GM12878 (cell line): ENCODE measurements around the gene SNRPD3. TPM values are rescaled to one million over a fixed set of nuclear protein-coding genes. Genes with fewer than 3 reads are reported as not detected.
"Not testable (repeated sequence)": the region's sequence is repeated elsewhere in the genome, so short reads cannot be mapped to it uniquely, and the experiment has no call there.

ENCODE experiments used
- ATAC-seq: fragments of 200-7000 bp; cut with Tn5 transposase; 3 replicates; pipeline ENCODE4 v1.9.1; 2020; ENCODE audit warnings: mild to moderate bottlenecking, moderate library complexity
- BruUV-seq: library from RNA; stranded (reverse); fragments of 400-500 nt; replicated peaks from 2 replicates; lab custom pipeline; 2021; lab: Mats Ljungman, UMichigan
- CTCF ChIA-PET: fragments of 300-600 bp; sonication (Branson Sonifier 250); formaldehyde crosslinking; extraction: SDS; loops from one replicate; lab custom pipeline; 2021; ENCODE audit warnings: inconsistent platforms; lab: Yijun Ruan, JAX
- POLR2A ChIA-PET: fragments of 350-600 bp; formaldehyde crosslinking; extraction: SDS; loops from one replicate; lab custom pipeline; 2021; ENCODE audit warnings: inconsistent platforms; lab: Charles Lee
- RAD21 ChIA-PET: fragments of 300-600 bp; sonication (Branson Sonifier 250); formaldehyde crosslinking; loops from one replicate; lab custom pipeline; 2023; ENCODE audit warnings: antibody characterized with exemption; ENCODE audit not compliant: unreplicated experiment; lab: Charles Lee
- SMC1A ChIA-PET: fragments of 300-600 bp; sonication (Branson Sonifier 250); formaldehyde crosslinking; loops from one replicate; lab custom pipeline; 2023; ENCODE audit not compliant: unreplicated experiment, uncharacterized antibody; lab: Charles Lee
- DNase-seq: peaks from one replicate; pipeline ENCODE4 v3.0.0-alpha.2; 2011; ENCODE audit warnings: low read depth, low spot score
- FAIRE-seq: peaks from 3 replicates; lab custom pipeline; 2011; peaks lifted over from hg19 to GRCh38; lab: Jason Lieb, UNC
- H2AFZ ChIP-seq: 2 replicates; pipeline ENCODE4 v1.6.0; 2011; ENCODE audit warnings: low read depth, low read length, control low read depth; ENCODE audit not compliant: control insufficient read depth
- H3K27ac ChIP-seq: 2 replicates; pipeline ENCODE4 v1.5.1; 2011; ENCODE audit warnings: control low read depth; ENCODE audit not compliant: control insufficient read depth, insufficient read depth
- H3K27me3 ChIP-seq, 2 experiments: replicated peaks in 1 of 2; 2 replicates each; pipeline versions ENCODE4 v1.6.0 to v1.6.1; 2011; ENCODE audit warnings: low read length in 1 of 2; ENCODE audit not compliant: control insufficient read depth in 2 of 2, insufficient read depth in 2 of 2
- H3K36me3 ChIP-seq, 2 experiments: 2 replicates each; pipeline ENCODE4 v1.5.1; 2011; ENCODE audit warnings: low read length in 1 of 2; ENCODE audit not compliant: control insufficient read depth in 2 of 2, insufficient read depth in 2 of 2
- H3K4me1 ChIP-seq: 2 replicates; pipeline ENCODE4 v1.6.1; 2011; ENCODE audit warnings: mild to moderate bottlenecking, low read length, moderate library complexity, mixed read lengths; ENCODE audit not compliant: control insufficient read depth, insufficient read depth
- H3K4me2 ChIP-seq: 2 replicates; pipeline ENCODE4 v1.6.0; 2011; ENCODE audit warnings: control low read depth; ENCODE audit not compliant: control insufficient read depth, insufficient read depth
- H3K4me3 ChIP-seq: fragments of 200-600 bp; sonication (generic); 2 replicates; pipeline ENCODE4 v1.5.1; 2016
- H3K79me2 ChIP-seq: 2 replicates; pipeline ENCODE4 v1.6.0; 2011; ENCODE audit warnings: low read length; ENCODE audit not compliant: control insufficient read depth, insufficient read depth
- H3K9ac ChIP-seq: 2 replicates; pipeline ENCODE4 v1.8.0; 2011; ENCODE audit warnings: low read length, control low read depth, mixed read lengths; ENCODE audit not compliant: control insufficient read depth, insufficient read depth
- H3K9me3 ChIP-seq: replicated peaks from 3 replicates; pipeline ENCODE4 v1.5.1; 2011; ENCODE audit warnings: mild to moderate bottlenecking, low read length; ENCODE audit not compliant: control insufficient read depth, insufficient read depth
- H4K20me1 ChIP-seq: 2 replicates; pipeline ENCODE4 v1.6.0; 2011; ENCODE audit not compliant: control insufficient read depth, insufficient read depth
- ATF7 ChIP-seq: fragments of 450-650 bp; IDR thresholded peaks from 2 replicates; pipeline ENCODE4 v1.6.1; 2016; ENCODE audit warnings: low read depth, mild to moderate bottlenecking
- HDGF ChIP-seq: fragments of 450-650 bp; IDR thresholded peaks from 2 replicates; pipeline ENCODE4 v1.6.1; 2016; ENCODE audit warnings: antibody characterized with exemption
- NR2C1 ChIP-seq: fragments of 450-650 bp; IDR thresholded peaks from 2 replicates; pipeline ENCODE4 v1.6.1; 2017; ENCODE audit warnings: antibody characterized with exemption, mild to moderate bottlenecking, moderate library complexity
- POLR2A ChIP-seq: IDR thresholded peaks from 2 replicates; pipeline ENCODE4 v1.6.1; 2011; ENCODE audit warnings: low read depth, mild to moderate bottlenecking, low read length
- RAD51 ChIP-seq: fragments of 450-650 bp; IDR thresholded peaks from 2 replicates; pipeline ENCODE4 v1.6.1; 2016; ENCODE audit warnings: moderate library complexity, mild to moderate bottlenecking, inconsistent platforms
- WGBS: methylation state at CpG from one replicate; pipeline ENCODE4 v1.1.6; 2016; ENCODE audit warnings: low lambda C conversion rate; ENCODE audit not compliant: insufficient replicate concordance, insufficient coverage; ENCODE audit errors: missing lambda C conversion rate; 5-methylcytosine and 5-hydroxymethylcytosine counted together
- in situ Hi-C: fragments of 300-500 bp; cut with MboI; formaldehyde crosslinking; loops from 9 replicates; pipeline ENCODE4 v1.14.3; 2018; ENCODE audit warnings: mixed read lengths
- intact Hi-C: fragments of 100-400 bp; cut with micrococcal nuclease; formaldehyde crosslinking; loops from one replicate; pipeline ENCODE4 v1.14.2; 2022; ENCODE audit not compliant: unreplicated experiment
- polyA plus RNA-seq, 11 experiments: library from polyadenylated mRNA; depleted of rRNA in 4 of 11; unstranded in 6 of 11; stranded (reverse) in 5 of 11; fragments of >200 nt; fragmentation: Nextera tagmentation in 4 of 11; fragmentation: Illumina TruSeq in 1 of 11; extraction: Ambion mirVana in 4 of 11; extraction: Trizol in 1 of 11; gene quantifications; 1 replicate in 1 of 11; 2 replicates in 10 of 11; pipeline versions ENCODE4 v1.2.1 to v1.2.3, GENCODE V29; 2011 to 2016; ENCODE audit warnings: inconsistent platforms in 2 of 11, missing spikeins in 2 of 11, low read depth in 1 of 11
- total RNA-seq, 4 experiments: library from RNA; depleted of rRNA in 3 of 4; stranded (reverse); fragments of >200 nt in 3 of 4; fragmentation: Illumina TruSeq in 1 of 4; extraction: Trizol in 1 of 4; gene quantifications; 2 replicates each; pipeline versions ENCODE4 v1.2.1 to v1.2.3, GENCODE V29; 2013 to 2021
- TF ChIP-seq, protein P1 (sequence below): fragments of 450-650 bp; IDR thresholded peaks from 2 replicates; pipeline ENCODE4 v1.6.1; 2017; ENCODE audit warnings: low read depth, mild to moderate bottlenecking, moderate library complexity
- TF ChIP-seq, protein P2 (sequence below): fragments of 450-650 bp; IDR thresholded peaks from 2 replicates; pipeline ENCODE4 v1.6.1; 2016; ENCODE audit warnings: mild to moderate bottlenecking
- TF ChIP-seq, protein P3 (sequence below): IDR thresholded peaks from 2 replicates; pipeline ENCODE4 v1.6.1; 2011; ENCODE audit warnings: borderline replicate concordance, low read depth, mild to moderate bottlenecking, moderate library complexity, mixed read lengths, low read length; ENCODE audit not compliant: insufficient read depth; ENCODE audit errors: extremely low read length

The SNRPD3 gene
- total and polyA plus RNA-seq, 10 of the 15 experiments (the other 5 are each of a cell fraction or from before 2014, with no cell fraction given): 112 to 324 (median 242) TPM

DNA sequence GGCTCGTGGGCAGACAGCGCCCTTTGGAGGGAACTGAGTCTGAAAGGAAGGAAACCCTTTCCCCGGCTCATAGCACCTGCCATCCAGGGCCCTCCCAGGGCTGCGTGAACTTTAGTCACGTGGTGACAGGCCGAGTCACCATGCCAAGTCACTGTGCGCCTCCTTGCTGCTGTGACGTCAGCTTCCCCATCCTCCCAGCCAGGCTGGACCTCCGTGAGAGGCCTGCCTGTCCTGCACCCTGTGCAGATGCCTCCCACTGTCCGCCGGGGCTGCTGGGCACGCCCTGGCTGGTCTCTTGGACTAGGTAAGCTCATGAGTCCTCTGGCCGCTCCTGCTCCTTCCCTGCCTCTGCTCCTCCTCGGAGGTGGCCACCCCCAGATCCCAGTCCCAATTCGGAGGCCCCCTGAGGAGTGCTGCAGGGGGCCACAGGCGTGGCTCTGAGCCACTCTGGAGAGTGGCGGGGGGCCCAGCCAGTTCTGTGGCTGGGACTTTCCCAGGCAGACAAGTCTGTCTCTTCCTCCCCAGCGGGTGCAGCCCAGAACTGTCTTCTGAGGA is 51.7 kb downstream of the SNRPD3 start (continued):
- TF ChIP-seq RAD51: peak; percentile 69; the same call in 1 of the 2 replicates
- TF ChIP-seq POLR2A: peak; percentile 23; the same call in 1 of the 2 replicates
- TF ChIP-seq, protein P1, sequence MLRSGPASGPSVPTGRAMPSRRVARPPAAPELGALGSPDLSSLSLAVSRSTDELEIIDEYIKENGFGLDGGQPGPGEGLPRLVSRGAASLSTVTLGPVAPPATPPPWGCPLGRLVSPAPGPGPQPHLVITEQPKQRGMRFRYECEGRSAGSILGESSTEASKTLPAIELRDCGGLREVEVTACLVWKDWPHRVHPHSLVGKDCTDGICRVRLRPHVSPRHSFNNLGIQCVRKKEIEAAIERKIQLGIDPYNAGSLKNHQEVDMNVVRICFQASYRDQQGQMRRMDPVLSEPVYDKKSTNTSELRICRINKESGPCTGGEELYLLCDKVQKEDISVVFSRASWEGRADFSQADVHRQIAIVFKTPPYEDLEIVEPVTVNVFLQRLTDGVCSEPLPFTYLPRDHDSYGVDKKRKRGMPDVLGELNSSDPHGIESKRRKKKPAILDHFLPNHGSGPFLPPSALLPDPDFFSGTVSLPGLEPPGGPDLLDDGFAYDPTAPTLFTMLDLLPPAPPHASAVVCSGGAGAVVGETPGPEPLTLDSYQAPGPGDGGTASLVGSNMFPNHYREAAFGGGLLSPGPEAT: 0 out of 2 replicates have a peak, but pooled peaks have one; percentile 34
- peak; percentile 79; the same call in 1 of the 2 replicates for TF ChIP-seq HDGF
- 0 out of 2 replicates have a peak, but pooled peaks have one; percentile 18 for TF ChIP-seq NR2C1
- TF ChIP-seq, protein P2, sequence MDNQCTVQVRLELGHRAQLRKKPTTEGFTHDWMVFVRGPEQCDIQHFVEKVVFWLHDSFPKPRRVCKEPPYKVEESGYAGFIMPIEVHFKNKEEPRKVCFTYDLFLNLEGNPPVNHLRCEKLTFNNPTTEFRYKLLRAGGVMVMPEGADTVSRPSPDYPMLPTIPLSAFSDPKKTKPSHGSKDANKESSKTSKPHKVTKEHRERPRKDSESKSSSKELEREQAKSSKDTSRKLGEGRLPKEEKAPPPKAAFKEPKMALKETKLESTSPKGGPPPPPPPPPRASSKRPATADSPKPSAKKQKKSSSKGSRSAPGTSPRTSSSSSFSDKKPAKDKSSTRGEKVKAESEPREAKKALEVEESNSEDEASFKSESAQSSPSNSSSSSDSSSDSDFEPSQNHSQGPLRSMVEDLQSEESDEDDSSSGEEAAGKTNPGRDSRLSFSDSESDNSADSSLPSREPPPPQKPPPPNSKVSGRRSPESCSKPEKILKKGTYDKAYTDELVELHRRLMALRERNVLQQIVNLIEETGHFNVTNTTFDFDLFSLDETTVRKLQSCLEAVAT: peak; percentile 76
- TF ChIP-seq, protein P3, sequence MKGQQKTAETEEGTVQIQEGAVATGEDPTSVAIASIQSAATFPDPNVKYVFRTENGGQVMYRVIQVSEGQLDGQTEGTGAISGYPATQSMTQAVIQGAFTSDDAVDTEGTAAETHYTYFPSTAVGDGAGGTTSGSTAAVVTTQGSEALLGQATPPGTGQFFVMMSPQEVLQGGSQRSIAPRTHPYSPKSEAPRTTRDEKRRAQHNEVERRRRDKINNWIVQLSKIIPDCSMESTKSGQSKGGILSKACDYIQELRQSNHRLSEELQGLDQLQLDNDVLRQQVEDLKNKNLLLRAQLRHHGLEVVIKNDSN: peak; percentile 54
- peak; percentile 31; the same call in 1 of the 2 replicates for TF ChIP-seq ATF7

DNA sequence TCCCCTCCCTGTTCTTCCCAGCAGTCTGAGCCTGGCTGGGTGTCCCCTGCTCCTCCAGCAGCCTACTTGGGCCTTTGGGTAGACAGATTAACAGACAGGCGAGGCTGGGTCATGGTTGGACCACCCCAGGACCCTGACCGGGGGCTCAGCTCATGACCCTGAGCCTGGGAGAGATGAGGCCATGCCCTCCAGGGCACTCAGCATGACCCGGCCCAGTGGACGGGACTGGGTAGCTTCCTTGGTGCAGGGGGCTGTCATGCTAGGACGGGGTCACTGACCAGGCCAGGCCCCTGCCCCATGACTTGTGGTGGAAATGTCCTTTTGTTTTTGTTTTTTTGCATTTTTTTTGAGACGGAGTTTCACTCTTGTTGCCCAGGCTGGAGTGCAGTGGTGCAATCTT is 52.5 kb downstream of the SNRPD3 start:
- SMC1A ChIA-PET, H3K9me3 ChIP-seq, BruUV-seq, H3K27me3 ChIP-seq, H3K4me1 ChIP-seq, POLR2A ChIA-PET, FAIRE-seq, DNase-seq, H2AFZ ChIP-seq, intact Hi-C loops, H3K36me3 ChIP-seq, in situ Hi-C loops, H4K20me1 ChIP-seq, RAD21 ChIA-PET, H3K79me2 ChIP-seq: not testable (repeated sequence)
- Histone ChIP-seq H3K9ac (peak overlapping the region; percentile 27; the same call in 1 of the 2 replicates), H3K4me2 (peak overlapping the region; percentile 55; the same call in 1 of the 2 replicates), H3K27ac (peak overlapping the region; percentile 55; the same call in 1 of the 2 replicates), H3K4me3 (0 out of 2 replicates have a peak overlapping the region, but pooled peaks have one; percentile 34)
- CTCF ChIA-PET: interaction anchor here (1.2 to 1.3 kb wide), 2 partner anchors 9 to 79 kb away, joined by 3 read pairs; no protein-coding TSS in a partner anchor
- 60% methylated on average over 6 of the region's 6 CpGs for WGBS
- ATAC-seq: peak; percentile 7; the same call in 2 of the 3 replicates

DNA sequence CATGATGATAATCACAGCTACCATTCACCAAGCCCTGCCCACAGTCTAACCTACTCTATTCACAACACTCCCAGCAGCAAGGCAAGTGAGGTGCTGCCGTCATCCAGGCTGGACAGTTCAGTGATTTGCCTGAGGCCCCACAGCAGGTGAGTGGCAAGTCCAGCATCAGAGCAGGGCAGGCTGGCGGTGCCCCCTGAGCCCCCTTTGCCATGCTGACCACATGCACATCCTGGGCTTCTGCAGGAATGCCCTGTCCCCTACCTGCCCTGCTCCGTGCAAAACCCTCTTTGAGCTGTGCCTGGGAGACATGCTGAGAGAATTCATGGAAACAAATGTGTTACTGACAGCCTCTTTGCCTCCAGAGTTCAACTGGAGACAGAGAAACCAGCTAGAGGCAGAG is 54.1 kb downstream of the SNRPD3 start:
- ATAC-seq, H3K27me3 ChIP-seq, H3K79me2 ChIP-seq, intact Hi-C loops, H3K4me2 ChIP-seq, CTCF ChIA-PET, H3K9me3 ChIP-seq, RAD21 ChIA-PET, H3K27ac ChIP-seq, FAIRE-seq, H3K4me1 ChIP-seq, DNase-seq, in situ Hi-C loops, H3K4me3 ChIP-seq, H3K36me3 ChIP-seq, H3K9ac ChIP-seq, H2AFZ ChIP-seq, SMC1A ChIA-PET, H4K20me1 ChIP-seq, POLR2A ChIA-PET: not testable (repeated sequence)
- BruUV-seq: TSS peak; percentile 52
- WGBS: 68% methylated on average over 2 of the region's 3 CpGs
